ENCODE data around the gene B4GALT2.

The B4GALT2 gene

DNA sequence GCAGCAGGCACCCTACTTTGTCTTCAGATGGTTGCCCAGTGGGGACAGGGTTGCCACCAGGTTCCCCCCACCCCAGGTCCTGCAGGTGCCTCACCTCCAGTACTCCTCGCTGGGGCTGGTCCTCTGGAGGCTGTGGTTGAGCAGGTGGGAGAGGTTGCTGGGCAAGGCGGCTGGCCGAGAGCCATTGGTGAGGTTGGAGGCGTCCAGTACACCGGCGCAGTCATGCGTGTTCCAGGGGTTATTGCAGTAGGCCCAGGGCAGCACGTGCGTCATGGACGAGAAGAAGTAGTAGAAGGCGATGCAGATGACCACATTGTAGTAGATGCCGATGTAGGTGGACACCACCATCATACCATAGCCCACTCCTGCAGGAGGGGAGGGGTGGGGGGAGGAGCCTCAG lies 29.2 kb downstream of the B4GALT2 start:
- FAIRE-seq: no peak

DNA sequence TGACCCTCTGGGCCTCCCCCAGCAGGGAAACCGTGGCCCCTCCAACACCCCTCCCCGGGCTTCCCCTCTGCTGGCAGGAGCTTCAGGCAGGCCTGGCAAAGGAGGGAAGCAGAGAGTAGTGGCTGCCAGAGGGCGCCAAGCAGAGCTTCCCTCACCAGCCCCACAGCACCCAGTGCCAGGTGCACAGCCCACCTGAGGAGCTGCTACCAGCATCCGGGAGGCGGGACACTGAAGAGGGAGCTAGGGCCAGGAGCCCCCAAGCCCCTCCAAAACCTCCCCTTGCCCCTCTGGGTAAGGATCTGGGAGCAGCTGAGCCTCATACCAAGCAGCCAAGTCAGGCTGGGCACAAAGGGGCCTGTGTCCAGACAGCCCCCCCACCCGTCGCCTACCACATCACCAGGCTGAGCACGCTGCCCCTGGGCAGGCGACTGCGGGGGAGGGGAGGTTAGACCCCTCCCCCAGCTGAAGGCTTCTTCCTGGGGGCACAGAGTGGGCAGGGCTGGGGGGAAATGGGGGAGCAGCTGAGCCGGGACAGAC lies 32.0 kb downstream of the B4GALT2 start:
- no peak for FAIRE-seq

DNA sequence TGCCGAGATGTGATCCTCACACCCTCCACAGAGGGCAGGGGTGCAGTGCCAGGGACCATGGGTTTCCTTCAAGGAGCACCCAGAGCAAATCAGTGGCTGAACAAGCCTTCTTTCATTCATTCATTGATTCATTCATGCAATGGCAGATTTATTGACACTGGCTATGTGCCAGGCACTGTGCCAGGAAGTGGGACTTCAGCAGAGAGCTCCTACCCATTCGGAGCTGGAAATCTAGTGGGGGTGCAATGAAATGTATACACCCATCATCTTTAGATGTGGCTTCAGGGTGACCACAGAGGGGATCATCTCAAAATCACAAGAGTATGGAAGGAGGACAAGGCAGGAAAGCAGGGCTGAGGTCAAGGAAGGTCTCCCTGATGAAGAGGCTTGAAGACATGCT lies 33.4 kb downstream of the B4GALT2 start:
- FAIRE-seq: no peak

DNA sequence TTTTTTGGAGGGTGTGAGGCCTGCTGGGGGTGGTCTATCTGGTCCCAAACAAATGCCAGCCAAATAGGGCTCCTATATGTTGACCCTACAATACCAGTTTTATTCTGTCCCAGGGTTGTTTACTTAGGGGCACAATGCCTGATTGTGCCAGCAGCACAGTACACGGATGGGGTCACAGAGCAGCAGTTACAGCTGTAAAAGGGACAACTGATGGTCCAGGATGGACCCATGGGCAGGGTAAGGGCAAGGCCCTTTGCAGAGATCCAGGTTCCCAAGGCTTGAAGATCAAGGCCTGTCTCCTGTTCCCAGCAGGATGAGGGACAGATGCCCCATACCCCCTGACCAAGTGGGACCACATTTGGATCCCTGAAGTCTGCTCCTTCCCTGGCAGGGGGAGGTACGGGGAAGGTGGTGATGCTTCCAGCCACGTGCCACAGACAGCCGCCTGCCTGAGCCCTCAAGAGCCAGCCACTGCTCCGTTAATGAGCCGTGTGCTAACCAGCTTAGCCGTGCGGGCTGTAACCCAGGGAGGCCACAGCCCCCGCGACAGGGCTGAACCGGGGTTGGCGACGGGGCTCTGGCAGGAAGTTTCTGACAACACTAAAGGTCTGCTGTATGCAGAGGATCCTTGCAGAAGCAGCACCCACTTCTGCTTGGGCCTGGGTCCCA lies 34.1 kb downstream of the B4GALT2 start:
- no peak for FAIRE-seq

DNA sequence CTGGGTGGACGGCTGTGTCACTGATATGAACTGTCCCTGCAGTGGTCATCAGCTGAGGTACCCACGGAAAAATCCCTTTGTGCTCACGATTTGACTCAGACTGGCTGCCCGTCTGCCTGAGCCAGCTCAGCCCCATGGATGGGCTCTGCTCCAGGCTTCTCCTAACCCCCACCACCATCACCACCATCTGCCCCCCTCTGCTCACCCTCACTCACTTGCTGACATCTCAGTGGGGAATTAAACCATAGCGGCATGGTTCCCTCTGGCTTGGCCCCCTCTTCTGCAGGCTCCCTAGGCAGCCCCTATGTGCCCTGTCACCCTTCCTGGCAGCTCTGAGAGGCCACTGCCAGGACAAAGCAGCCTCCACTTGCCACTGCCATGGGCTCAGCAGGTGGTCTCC lies 34.9 kb downstream of the B4GALT2 start:
- FAIRE-seq: no peak

DNA sequence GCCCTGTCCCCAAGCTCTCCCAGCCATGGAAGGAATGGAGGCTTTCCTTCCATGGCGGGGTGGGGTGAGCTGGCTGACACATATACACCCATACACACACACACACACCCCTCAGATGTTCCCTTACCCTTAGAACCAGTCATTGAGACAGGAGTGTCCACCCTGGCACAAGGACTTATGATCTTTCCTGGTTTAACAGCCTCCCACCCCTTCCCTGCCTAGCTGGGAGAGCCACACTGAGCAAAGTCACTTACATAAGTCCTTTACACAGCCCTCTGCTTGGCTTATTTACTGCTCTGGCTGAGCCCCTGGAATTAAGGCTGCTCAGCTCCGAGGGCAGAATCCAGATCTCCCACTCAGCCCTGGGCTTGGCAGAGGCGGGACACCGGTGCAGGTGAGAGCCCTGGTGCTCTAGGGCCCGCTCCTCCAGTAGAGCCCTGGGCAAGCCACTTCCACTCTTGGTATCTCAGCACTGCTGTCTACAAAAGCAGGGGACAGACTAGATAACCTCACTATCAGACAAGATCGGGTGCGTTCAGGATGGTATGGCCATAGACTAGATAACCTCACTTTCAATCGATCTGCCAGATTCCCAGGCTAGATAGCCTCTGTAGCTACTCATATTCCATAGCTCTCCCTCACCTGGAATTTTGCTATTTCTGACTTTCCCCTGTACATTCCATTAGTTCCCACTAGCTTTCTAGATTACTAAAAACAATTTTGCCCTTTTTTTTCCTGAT lies 35.5 kb downstream of the B4GALT2 start:
- no peak for FAIRE-seq

DNA sequence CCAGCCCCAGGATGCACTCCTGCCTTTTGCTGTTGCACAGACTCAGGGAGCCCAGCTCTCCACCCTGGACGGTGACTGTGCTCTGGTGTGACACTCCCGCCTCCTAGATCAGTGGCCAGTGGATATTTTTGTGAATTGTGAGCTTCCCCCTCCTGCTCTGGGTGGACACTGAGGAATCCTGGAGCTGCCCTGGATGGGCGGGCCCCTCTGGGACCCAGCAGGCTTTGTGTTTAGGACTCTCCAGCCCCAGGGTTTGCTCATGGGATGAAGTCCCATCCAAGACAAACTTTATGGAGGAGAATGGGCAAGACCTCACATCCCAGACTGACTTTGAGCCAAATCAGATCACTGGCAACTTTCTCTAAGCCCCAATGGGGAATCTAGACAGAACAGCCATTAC lies 36.2 kb downstream of the B4GALT2 start:
- FAIRE-seq: no peak

DNA sequence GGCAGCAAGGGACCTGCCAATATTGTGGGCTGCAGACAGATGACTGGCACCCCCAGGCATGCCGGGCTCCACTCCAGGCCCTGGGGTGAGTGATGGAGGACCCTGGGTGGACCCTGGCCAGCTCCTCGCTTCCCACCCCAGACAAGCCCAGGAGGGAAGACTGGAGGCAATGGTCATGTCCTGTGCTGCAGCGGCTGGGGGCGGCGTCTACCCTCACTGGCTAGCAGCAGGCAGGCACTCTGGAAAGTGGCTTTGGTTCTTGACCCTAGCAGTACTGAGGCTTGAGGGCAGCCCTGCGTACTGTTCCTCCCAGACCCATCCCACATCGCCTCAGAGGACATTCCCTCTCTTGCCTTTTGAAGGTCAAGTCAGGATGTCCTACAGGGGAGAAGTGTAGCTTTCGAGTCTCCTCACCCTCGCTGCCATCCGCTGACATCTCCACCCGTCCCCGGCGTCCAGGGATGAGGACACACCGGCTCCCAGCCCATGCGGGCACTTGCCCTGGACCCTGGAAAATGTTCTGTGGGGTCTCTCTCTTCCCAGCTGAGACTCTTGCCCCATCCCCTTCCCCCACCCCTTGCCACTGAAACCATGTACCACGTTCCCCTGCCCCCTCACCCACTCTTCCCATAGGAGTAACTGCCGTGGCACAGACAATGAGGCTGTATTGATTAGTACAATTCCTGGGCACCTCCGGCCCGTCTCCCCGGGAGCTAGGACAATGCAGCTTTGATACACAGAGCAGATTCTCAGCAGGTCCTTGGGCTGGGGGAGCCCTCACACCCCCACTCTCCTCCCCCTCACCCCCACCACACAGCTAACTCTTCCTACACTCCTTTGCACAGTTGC lies 37.3 kb downstream of the B4GALT2 start:
- FAIRE-seq: no peak

DNA sequence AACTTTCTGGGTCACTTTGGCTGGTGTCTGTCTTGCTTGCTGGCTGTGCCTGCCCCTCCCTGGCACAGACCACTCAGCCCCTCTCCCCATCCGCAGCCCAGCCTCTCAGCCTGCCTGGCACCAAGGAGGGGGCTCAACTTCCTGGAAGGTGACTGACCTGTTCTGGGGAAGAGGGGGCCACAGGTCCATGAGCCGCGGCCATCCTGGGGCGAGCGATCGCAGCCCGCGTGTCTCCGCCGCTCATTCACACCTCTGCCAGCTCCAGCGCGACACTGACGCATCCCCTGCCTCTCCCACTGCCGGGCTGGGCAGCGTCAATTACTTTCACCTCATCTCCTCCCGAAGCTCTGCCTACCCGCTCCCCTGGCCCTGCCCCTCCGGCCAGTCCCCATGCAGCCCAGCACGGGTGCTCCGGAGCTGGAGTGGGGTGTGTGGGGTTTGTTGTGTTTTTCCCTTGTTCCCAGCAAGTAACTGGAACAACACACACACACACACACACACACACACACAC lies 37.9 kb downstream of the B4GALT2 start:
- FAIRE-seq: no peak

DNA sequence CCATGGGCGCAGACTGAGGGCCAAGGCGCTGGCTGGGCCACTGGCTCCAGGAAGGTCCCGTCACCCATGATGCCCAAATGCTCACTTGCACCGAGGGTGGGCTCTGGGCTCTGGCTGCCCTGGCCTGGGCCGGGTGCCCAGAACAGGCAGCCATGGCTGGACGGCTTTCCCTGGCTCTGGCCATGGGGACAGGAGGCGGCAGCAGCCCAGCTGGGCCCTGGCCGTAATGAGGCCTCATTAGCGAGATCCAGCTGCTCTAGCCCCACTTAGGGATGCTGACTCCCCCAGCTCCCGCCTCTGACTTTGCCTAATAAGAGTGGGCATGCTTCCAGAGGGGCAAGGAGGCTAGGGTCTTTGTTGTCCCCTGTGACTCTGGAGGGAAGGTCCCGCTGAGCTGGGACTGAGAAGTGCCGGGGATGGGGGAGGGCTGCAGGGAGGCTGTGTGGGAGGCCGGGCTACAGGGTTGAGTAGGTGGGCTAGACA lies 40.5 kb downstream of the B4GALT2 start:
- FAIRE-seq: no peak

DNA sequence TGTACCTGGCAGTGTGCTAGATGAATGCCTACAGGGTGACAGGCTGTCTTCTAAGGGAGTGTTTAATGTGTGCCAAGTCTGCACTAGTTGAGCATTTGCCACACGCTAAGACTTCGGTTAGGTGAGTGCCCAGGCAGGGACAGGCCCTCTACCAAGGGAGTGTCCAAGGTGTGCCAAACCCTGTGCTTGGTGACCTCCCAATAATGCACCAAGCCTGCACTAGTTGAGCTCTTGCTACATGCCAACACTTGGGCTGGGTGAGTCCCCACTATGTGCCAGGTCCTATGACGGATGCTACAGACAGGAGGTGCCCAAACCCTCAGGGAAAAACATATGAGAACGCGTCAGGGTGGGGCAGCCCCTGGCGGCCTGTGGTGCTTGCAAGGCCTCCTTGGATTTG lies 41.5 kb downstream of the B4GALT2 start:
- FAIRE-seq: no peak

DNA sequence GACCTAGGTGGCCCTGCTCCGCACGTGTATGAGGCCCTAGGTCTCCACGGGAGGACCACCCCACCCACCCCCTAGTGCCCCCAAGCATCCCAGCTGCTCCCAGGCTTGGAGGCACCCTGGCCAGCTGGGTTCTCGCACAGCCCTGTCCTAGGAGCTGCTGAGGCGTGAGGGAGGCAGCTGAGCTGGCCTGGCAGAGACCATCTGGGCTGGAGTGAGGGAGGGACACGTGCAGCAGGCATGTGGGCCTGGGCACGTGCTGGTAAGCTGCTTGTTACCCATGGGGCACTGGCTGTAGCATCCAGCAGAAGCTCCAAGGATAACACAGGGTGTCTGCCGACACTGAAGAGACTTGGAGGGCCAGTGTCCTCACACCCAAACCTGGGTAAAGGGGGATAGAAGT lies 42.1 kb downstream of the B4GALT2 start:
- no peak for FAIRE-seq

DNA sequence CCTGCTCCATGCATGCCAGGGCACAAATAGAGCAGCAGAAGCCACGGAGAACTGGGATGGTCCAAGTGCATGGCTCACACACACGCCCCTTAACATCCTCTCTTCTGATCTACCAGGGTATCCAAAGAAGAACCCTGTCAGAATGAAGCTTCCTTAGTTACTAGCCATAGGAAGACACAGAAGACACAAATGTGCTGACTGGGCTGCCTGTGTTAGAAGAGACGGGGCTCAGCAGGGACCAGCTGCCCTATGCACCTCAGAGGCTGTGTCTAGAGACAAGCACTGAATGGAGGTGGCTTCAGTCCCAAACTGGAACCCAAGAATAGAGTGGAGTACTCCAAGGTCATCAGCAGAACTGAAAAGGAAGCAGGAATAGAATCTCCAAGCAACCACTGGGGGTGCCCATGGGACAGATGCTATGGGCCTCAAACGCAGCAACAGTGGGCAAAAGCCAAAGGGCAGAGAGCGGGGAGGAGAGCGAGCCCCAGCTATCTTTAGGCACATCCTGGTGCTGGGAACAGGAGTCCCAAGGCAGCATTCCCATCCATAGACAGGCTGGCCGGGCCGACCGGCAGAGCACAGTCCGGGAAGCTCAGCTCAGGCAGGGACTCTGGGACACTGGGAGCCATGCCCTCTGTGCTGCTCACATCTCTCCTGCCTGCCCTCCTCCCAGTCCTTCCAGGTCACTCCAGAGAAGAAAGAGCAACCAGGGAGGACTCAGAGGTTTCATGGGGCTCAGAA lies 42.7 kb downstream of the B4GALT2 start:
- FAIRE-seq: no peak

DNA sequence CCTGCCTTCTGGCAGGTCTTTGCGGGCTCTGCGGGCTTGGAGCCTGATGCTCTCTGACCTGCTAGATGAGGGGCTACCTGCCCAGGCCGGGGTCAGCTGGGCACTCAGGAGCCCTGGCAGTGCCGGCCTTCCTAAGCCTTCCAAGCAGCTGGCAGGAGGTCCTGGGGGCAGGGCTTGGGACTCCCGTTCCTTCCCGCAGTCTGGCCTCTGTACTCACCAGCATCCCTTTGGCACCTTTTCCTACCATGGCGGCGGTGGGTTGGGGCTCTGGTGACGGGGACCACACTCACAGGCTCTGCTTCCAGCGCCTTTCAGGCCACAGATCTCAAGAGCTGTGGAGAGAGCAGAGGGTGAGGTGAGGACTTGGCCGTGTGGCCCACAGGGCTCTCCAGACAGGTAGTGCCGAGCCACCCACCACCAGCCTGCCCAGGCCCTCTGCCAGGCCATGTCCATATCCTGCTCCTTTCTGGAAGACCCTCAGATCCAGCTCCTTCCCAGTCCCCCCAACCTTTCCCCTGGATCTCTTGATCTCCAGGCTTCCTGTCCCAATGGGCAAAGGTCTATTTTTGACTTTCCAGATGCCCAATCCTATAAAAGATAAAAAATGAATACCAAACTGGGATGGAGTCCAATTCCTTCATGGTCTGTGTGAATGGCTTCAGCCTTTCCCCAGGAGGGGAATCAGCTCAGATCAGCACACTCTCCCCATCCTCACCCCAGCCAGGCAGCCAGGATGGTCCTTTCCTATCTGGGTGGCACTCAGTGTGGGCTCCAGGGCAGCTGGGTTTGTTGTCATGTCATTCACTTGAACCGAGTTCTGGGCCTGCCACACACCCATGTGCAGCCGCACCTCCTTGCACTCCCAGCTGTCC lies 45.3 kb downstream of the B4GALT2 start:
- FAIRE-seq: no peak

DNA sequence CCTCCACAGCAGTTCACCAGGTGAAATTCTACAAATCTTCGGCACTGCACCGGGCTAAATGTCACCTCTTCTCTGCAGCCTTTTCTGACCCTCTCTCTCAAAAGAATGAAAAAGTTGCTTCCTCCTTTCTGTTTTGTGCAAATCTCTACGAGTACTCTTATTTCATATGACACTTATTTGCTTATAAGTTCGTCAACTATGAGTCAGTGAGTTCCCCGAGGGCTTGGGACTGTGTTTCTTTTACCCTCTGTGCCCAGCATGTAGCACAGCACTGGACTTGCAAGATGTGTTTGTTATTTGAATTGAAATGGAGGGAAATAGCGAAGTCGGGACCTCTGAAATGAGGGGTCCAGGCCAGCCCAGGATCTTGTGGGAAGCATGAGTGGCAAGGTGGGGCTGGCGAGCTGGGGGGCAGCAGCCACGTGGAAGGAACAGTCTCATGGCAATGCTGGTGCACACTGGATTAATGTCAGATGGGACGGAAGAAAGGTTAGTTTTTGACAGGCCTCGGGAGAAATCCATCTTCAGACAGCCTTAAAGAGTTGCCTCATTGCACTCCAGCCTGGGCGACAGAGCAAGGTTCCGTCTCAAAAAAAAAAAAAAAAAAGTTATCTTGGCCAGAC lies 46.0 kb downstream of the B4GALT2 start:
- no peak for FAIRE-seq

DNA sequence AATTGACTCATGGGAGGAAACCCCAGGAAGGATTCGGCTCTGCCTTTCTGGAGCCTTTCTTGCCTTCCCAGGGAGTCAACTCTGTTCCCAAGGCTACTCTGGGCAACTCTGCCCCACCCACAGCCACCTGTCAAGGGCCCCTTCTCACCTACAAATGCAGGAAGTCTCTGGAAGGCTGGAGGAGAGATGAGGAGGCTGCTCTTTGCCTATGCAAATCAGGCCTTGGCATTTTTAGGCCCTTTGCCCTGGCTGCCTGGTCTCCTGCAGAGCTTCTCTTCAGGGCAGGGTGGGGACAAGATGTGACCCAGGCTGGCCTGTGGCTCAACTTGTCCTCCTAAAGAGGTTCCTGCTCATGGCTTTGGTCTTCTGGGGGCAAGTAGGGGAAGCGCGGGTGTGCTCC lies 46.8 kb downstream of the B4GALT2 start:
- FAIRE-seq: no peak

DNA sequence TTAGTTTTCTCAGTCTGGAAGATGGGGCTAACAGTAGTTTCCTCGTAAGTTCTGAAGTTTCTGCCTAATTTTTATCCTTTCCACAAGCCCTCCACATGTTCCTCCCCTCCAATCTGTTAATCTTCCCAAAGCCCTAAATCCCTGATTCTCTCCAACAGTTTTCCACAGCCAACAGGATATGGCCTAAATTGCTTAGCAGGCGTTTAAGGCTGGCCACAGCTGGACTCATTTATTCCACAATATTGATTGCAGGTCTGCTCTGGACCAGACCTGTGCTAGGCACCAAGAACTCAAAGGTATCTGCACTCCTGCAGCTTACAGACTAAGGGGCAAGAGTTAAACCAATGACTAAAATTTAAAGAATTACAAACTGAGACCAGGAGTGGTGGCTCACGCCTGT lies 48.3 kb downstream of the B4GALT2 start:
- no peak for FAIRE-seq

DNA sequence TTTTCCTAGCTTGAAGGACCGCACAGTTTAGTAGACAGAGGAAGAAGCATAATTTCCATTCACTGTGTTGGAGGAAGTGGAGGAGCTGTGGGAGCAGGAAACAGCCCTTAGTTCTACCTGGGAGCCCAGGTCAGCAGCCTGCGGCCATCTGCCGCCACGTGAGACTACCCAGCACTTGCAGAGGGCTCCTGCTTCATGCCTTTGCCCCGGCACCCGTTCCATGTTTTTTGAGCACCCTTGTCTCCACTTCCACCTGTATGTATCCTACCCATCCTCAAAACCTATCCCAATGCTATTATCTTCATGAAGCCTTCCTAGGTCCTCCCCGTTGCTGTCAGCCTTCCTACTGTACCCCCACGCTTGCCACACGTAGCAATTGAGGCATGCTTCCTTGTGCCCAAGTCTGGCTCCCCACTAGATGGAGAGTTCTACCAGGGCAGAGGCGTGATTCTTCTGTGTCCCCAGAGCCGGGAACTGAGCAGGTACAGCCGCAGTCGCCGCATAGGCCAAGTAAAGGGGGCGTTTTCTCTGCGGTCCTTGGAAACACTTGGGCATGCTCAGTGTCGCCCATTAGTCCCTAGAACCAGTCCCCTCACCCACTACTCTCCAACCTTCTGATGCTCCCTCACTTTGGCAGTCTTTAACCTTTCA lies 50.4 kb downstream of the B4GALT2 start:
- FAIRE-seq: no peak

DNA sequence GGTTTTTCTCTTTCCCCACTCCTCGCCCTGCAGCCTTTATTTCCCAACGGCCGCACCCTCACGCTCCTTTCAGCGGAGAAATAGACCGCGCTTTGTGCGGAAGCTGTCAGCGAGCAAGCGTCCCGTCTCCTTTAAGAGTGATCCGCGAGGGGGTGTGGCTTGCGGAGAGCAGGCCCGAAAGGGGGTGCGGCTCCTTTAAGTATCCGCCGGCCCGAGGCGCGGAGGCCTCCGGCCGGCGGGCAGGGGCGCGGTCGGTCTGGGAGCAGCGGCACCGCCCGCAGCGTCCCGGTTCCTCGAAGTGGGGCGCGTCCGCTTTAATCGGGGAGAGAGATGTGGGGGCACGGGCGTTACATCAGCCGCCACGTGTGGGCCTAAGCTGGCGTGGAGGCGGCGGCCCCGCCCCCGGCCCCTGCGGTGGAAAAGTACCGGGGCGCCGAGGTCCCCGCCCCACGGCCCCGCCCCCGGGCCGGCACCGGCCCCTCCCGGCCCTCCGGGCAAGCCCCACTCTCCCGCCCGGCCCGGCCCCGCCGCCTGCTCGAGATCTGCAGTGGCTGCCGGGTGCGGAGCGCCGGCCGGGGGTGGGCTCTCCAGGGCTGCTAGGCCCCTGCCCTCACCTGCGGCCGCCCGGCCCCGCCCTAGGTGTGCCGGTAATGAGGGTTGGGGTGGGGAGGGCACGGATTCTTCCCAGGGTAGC lies 51.0 kb downstream of the B4GALT2 start:
- no peak for FAIRE-seq
